Measurements from ENCODE around the gene PSMG2. TPM values are rescaled to one million over a fixed set of nuclear protein-coding genes. Genes with fewer than 3 reads are reported as not detected.

The PSMG2 gene
- total RNA-seq, 4 donors from 2014 or later: 65.7 to 86.1 (median 69.7) TPM

DNA sequence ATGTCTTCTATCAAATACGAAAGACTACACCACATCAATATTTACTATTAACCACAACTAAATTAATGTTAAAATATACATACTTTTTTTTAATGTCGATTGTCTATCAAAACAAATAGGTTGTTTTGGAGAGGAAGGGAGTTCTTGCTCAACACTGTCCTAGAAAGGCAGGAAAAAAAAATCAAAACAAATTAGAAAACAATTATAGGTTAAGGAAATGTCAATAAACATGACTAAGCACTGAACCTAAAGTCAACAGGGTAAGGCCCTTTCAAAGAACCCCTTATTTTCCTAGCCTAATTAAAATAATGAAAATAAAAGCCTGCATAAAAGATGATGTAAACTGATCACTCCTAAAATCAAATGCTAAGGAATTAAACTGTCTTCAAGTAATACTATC, 3.1 kb upstream of the PSMG2 start:
- H3K27me3 ChIP-seq: no peaks in the 10 kb centered on the region
- H3K36me3 ChIP-seq: peaks cover 0 to 3% of the 10 kb centered on the region in 2 donors
- intact Hi-C loops (cut with DNase I): no loop called here
- H3K9me3 ChIP-seq: no peaks in the 10 kb centered on the region
- no peak for DNase-seq
- TF ChIP-seq, protein P1, sequence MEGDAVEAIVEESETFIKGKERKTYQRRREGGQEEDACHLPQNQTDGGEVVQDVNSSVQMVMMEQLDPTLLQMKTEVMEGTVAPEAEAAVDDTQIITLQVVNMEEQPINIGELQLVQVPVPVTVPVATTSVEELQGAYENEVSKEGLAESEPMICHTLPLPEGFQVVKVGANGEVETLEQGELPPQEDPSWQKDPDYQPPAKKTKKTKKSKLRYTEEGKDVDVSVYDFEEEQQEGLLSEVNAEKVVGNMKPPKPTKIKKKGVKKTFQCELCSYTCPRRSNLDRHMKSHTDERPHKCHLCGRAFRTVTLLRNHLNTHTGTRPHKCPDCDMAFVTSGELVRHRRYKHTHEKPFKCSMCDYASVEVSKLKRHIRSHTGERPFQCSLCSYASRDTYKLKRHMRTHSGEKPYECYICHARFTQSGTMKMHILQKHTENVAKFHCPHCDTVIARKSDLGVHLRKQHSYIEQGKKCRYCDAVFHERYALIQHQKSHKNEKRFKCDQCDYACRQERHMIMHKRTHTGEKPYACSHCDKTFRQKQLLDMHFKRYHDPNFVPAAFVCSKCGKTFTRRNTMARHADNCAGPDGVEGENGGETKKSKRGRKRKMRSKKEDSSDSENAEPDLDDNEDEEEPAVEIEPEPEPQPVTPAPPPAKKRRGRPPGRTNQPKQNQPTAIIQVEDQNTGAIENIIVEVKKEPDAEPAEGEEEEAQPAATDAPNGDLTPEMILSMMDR (IDR thresholded peaks at IDR 0.05): no peak
- TF ChIP-seq POLR2A (IDR thresholded peaks at IDR 0.05): no peak
- H3K4me3 ChIP-seq (replicated peaks in 1 of 3): no peak overlapping the region
- peaks cover 6 to 15% of the 10 kb centered on the region in 2 donors for H3K4me1 ChIP-seq
- 88 to 91% methylated on average over 2 of the region's 2 CpGs for WGBS, 2 donors
- H3K27ac ChIP-seq: no peak overlapping the region

DNA sequence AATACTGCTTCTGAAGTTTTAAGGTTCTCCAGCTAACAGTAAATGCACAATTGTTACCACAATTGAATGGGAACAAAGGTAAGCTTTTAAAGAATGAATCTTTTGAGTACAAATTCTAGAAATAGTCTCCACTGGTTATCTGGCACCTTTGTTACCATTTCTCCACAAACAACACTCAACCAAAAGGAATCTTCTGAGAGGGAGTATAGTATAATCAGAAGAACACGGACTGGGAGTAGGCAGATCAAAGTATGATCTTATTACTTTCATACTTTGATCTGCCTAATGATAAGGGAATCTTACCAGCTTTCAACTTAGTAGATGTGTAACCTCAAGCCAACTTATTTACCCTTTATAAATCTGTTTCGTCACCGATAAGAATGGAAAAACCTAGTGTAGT, 1.7 kb upstream of the PSMG2 start:
- DNase-seq: no peak
- H3K9me3 ChIP-seq: no peaks in the 10 kb centered on the region
- intact Hi-C loops (cut with DNase I): no loop called here
- no peak overlapping the region for H3K4me3 ChIP-seq (replicated peaks in 1 of 3)
- TF ChIP-seq POLR2A (IDR thresholded peaks at IDR 0.05): no peak
- TF ChIP-seq, protein P1 (IDR thresholded peaks at IDR 0.05): no peak
- WGBS, 2 donors: 86 to 90% methylated on average over 3 of the region's 3 CpGs
- no peaks in the 10 kb centered on the region for H3K27me3 ChIP-seq
- peaks cover 6 to 17% of the 10 kb centered on the region in 2 donors for H3K4me1 ChIP-seq
- peaks cover 0 to 3% of the 10 kb centered on the region in 2 donors for H3K36me3 ChIP-seq
- H3K27ac ChIP-seq: no peak overlapping the region

DNA sequence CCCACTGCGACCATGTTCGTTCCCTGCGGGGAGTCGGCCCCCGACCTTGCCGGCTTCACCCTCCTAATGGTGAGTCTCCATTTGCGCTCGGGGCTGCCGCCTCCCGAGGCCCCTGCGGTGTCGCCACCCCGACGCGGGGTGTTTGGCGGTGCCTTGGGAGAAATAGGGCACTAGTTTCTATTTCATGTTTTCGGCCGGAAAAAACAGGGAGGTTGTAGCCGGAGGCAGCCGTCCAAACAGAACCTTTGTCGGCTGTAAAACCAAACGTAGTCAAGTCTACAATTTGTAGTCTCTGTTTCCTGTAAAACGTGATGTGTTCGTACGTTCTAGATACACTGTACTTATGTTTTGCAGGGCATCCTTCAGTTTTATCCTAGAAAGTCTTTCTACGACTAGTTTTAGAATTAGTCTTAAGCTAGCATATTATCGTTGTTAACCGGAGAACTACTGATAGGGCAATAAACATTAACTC, 290 bp downstream of the PSMG2 start:
- TF ChIP-seq, protein P1 (IDR thresholded peaks at IDR 0.05): no peak
- TF ChIP-seq POLR2A (IDR thresholded peaks at IDR 0.05): no peak
- 0% methylated on average over 16 to 19 of the region's 28 CpGs for WGBS, 2 donors
- Histone ChIP-seq H3K4me3 (replicated peaks in 1 of 3) (peak overlapping the region; percentile 69 to 95 (median 80)), H3K4me1 (peaks cover 6 to 17% of the 10 kb centered on the region in 2 donors), H3K27me3 (no peaks in the 10 kb centered on the region), H3K27ac (peak overlapping the region; percentile 97 to 99 (median 99)), H3K9me3 (no peaks in the 10 kb centered on the region), H3K36me3 (peaks cover 8 to 18% of the 10 kb centered on the region in 2 donors)
- intact Hi-C loops (cut with DNase I): no loop called here
- DNase-seq: no peak

DNA sequence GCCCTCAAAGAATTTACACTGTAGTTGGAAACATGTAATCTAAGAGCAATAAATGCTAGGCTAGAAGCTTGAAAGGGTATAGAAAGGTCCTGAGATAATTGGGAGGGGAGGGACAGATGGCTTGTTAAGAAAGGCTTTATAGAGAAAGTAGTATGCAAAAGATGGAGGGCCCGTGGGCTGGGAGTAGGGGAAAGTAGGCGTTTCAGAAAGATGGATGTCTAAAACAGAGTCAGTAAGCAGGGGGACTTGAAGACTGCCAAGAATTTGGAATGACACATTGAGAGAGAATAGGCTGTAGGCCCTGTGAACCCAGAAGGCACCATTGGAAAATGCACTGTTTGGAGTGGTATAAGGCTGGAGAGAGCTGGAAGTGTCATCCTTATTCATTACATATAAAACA, 822 bp downstream of the PSMG2 start:
- no peaks in the 10 kb centered on the region for H3K9me3 ChIP-seq
- intact Hi-C loops (cut with DNase I): no loop called here
- no peak for DNase-seq
- peaks cover 6 to 17% of the 10 kb centered on the region in 2 donors for H3K4me1 ChIP-seq
- peaks cover 12 to 21% of the 10 kb centered on the region in 2 donors for H3K36me3 ChIP-seq
- no peaks in the 10 kb centered on the region for H3K27me3 ChIP-seq
- WGBS, 2 donors: 1 to 3% methylated on average over 2 of the region's 2 CpGs
- TF ChIP-seq, protein P1 (IDR thresholded peaks at IDR 0.05): no peak
- TF ChIP-seq POLR2A (IDR thresholded peaks at IDR 0.05): no peak
- peak overlapping the region; percentile 69 to 95 (median 80) for H3K4me3 ChIP-seq (replicated peaks in 1 of 3)
- H3K27ac ChIP-seq: peak overlapping the region in 1 of 3 donors; percentile 99

DNA sequence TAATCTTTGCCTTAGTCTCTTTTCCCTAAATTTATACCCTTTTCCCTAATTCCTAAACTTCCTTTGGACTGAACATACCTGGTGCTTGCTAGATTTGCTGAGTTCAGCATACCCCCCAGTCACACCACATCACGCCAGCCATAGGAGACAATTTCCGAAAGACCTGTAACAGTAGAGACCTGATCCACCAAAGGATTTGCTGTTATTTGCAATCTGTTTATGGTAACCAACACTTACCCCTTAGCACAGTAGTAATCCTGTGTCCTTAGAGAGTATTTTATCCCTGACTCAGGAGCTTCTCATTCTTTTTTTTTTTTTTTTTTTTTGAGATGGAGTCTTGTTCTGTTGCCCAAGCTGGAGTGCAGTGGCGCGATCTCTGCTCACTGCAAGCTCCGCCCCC, 8.6 kb downstream of the PSMG2 start:
- TF ChIP-seq, protein P1 (IDR thresholded peaks at IDR 0.05): no peak
- TF ChIP-seq POLR2A (IDR thresholded peaks at IDR 0.05): no peak
- Histone ChIP-seq H3K4me3 (replicated peaks in 1 of 3) (no peak overlapping the region), H3K9me3 (no peaks in the 10 kb centered on the region), H3K4me1 (no peaks in the 10 kb centered on the region), H3K27ac (no peak overlapping the region), H3K27me3 (no peaks in the 10 kb centered on the region), H3K36me3 (peaks cover 47 to 62% of the 10 kb centered on the region in 2 donors)
- intact Hi-C loops (cut with DNase I): no loop called here
- 97 to 99% methylated on average over 5 of the region's 5 CpGs for WGBS, 2 donors
- DNase-seq: no peak

Data from thyroid gland (tissue), 4 donors.